ENCODE data around the gene ITPK1.

Gene ITPK1

GRCh38 chr14:93064411-93065271, 51.1 kb downstream of the ITPK1 start:
- TF ChIP-seq RAD21 (IDR thresholded peaks at IDR 0.05; ENCODE audit: low read depth): no peak
- TF ChIP-seq EP300 (IDR thresholded peaks at IDR 0.05; ENCODE audit: borderline replicate concordance): no peak

DNA sequence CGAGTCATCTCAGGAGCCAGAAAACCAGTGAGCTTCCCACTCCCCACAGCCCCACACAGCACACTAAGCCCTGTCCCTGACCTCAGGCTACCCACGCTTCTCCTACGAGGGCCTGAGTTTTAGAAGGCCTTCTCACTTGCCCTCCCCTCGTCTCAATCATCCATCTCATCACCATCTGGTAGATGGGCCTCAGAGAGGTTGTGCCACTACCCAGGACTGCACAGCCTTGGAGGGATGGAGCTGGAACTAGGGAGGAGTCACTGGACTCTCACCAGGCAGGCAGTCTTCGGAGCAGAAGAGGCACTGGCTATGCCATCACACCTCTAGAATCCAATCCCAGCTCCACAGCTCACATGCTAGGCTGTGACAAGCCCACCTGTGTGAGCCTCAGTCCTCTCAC, 52.3 kb downstream of the ITPK1 start:
- TF ChIP-seq EP300 (IDR thresholded peaks at IDR 0.05; ENCODE audit: borderline replicate concordance) (no peak), FOXM1 (IDR thresholded peaks at IDR 0.05; ENCODE audit: borderline replicate concordance, low read depth) (no peak), NFIC (IDR thresholded peaks at IDR 0.05) (no peak)
- TF ChIP-seq, protein P1, sequence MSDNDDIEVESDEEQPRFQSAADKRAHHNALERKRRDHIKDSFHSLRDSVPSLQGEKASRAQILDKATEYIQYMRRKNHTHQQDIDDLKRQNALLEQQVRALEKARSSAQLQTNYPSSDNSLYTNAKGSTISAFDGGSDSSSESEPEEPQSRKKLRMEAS (IDR thresholded peaks at IDR 0.05): no peak

DNA sequence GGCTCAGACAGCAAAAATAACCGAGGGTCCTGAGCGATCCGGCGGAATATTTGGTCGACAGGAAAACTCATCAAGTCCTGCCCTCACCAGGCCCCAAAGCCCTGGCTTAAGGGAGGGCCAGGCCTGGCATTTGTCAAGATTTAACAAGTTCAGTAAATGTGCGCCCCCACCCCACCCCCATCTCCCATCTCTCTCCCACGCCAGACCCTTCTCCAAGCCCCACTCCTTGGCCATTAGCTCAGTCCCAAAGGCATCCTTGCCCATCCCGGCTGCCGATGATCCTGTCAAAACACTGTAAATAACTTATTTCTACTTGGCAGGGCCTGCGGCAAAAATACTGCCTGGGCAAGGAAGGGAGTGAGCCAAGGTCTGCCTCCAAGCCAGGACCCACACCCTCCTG, 52.8 kb downstream of the ITPK1 start:
- TF ChIP-seq EGR1 (IDR thresholded peaks at IDR 0.05) (no peak), USF1 (IDR thresholded peaks at IDR 0.05) (no peak), TCF12 (IDR thresholded peaks at IDR 0.05; ENCODE audit: low read depth) (no peak), TEAD4 (IDR thresholded peaks at IDR 0.05) (no peak), CREB1 (IDR thresholded peaks at IDR 0.05; ENCODE audit: low read depth) (no peak)
- TF ChIP-seq, protein P1 (IDR thresholded peaks at IDR 0.05): no peak

DNA sequence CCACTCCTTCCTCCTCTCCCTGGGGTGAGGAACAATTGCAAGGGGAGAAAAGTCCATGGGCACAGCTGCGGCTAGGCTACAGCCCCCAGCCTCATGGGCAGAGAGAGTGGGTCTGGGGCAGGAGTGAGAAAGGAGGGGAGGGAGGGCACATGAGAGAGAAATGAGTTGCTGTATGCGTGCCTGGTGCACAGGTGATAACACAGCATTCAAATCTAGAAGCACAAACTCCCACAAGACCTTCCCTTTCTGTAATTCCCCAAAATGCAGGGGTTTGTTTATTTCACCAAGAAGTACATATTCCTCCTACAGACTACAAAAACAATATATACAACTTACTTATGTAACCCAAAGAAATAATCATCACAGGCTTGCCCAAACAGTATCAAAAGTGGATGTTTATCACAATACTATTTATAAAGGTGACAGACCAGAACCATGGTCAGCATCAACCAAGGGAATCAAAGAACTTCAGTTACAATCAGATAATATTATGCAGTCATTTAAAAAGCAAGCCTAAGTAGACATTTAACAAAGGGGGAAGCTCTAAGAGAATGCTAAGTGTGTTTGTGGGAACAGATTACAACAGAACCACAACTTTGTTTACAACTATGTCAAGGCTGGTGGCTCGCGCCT, 54.2 kb downstream of the ITPK1 start:
- TF ChIP-seq TEAD4 (IDR thresholded peaks at IDR 0.05) (no peak), YY1 (IDR thresholded peaks at IDR 0.05; ENCODE audit: low read depth) (no peak), EGR1 (IDR thresholded peaks at IDR 0.05) (no peak)

DNA sequence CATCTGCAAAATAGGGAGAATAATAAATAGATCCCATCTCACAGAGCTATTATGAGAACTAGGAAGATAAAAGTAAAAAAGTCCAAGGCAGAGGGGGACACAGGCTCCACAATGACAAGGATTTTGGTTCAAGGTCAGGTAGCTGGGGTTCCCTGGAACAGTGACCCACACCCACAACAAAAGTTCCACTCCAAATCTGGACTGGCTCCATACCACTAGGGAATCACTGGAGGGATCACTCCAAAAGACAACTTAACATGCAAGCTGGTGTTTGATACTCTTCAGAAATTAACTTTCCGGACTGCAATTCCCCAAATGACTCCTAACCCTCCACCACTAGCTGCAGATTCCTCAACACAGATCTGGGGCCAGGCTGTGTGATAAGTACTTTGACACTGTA, 54.9 kb downstream of the ITPK1 start:
- no peak for TF ChIP-seq CREB1 (IDR thresholded peaks at IDR 0.05; ENCODE audit: low read depth)
- no peak for TF ChIP-seq USF1 (IDR thresholded peaks at IDR 0.05)
- TF ChIP-seq EP300 (IDR thresholded peaks at IDR 0.05; ENCODE audit: borderline replicate concordance): no peak
- no peak for TF ChIP-seq TAF1 (IDR thresholded peaks at IDR 0.05; ENCODE audit: low read depth)
- no peak for TF ChIP-seq CEBPB (IDR thresholded peaks at IDR 0.05)
- no peak for TF ChIP-seq YY1 (IDR thresholded peaks at IDR 0.05; ENCODE audit: low read depth)
- TF ChIP-seq TEAD4 (IDR thresholded peaks at IDR 0.05): no peak
- TF ChIP-seq EGR1 (IDR thresholded peaks at IDR 0.05): no peak
- TF ChIP-seq FOXM1 (IDR thresholded peaks at IDR 0.05; ENCODE audit: borderline replicate concordance, low read depth): no peak
- no peak for TF ChIP-seq ZBTB7A (IDR thresholded peaks at IDR 0.05; ENCODE audit: low read depth)
- TF ChIP-seq, protein P2, sequence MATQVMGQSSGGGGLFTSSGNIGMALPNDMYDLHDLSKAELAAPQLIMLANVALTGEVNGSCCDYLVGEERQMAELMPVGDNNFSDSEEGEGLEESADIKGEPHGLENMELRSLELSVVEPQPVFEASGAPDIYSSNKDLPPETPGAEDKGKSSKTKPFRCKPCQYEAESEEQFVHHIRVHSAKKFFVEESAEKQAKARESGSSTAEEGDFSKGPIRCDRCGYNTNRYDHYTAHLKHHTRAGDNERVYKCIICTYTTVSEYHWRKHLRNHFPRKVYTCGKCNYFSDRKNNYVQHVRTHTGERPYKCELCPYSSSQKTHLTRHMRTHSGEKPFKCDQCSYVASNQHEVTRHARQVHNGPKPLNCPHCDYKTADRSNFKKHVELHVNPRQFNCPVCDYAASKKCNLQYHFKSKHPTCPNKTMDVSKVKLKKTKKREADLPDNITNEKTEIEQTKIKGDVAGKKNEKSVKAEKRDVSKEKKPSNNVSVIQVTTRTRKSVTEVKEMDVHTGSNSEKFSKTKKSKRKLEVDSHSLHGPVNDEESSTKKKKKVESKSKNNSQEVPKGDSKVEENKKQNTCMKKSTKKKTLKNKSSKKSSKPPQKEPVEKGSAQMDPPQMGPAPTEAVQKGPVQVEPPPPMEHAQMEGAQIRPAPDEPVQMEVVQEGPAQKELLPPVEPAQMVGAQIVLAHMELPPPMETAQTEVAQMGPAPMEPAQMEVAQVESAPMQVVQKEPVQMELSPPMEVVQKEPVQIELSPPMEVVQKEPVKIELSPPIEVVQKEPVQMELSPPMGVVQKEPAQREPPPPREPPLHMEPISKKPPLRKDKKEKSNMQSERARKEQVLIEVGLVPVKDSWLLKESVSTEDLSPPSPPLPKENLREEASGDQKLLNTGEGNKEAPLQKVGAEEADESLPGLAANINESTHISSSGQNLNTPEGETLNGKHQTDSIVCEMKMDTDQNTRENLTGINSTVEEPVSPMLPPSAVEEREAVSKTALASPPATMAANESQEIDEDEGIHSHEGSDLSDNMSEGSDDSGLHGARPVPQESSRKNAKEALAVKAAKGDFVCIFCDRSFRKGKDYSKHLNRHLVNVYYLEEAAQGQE (IDR thresholded peaks at IDR 0.05; ENCODE audit: low read depth): no peak

- no peak for TF ChIP-seq EGR1 (IDR thresholded peaks at IDR 0.05)
- TF ChIP-seq TEAD4 (IDR thresholded peaks at IDR 0.05): no peak
- no peak for TF ChIP-seq NFIC (IDR thresholded peaks at IDR 0.05)
- TF ChIP-seq EP300 (IDR thresholded peaks at IDR 0.05; ENCODE audit: borderline replicate concordance): no peak
- no peak for TF ChIP-seq USF1 (IDR thresholded peaks at IDR 0.05)
- TF ChIP-seq, protein P1 (IDR thresholded peaks at IDR 0.05): no peak
- no peak for TF ChIP-seq TCF12 (IDR thresholded peaks at IDR 0.05; ENCODE audit: low read depth)
- TF ChIP-seq CREB1 (IDR thresholded peaks at IDR 0.05; ENCODE audit: low read depth): no peak
- no peak for TF ChIP-seq ZBTB7A (IDR thresholded peaks at IDR 0.05; ENCODE audit: low read depth)
- no peak for TF ChIP-seq FOXM1 (IDR thresholded peaks at IDR 0.05; ENCODE audit: borderline replicate concordance, low read depth)
- TF ChIP-seq CEBPB (IDR thresholded peaks at IDR 0.05): no peak
- TF ChIP-seq, protein P2 (IDR thresholded peaks at IDR 0.05; ENCODE audit: low read depth): no peak
- no peak for TF ChIP-seq YY1 (IDR thresholded peaks at IDR 0.05; ENCODE audit: low read depth)
- no peak for TF ChIP-seq TAF1 (IDR thresholded peaks at IDR 0.05; ENCODE audit: low read depth)
- no peak for TF ChIP-seq RAD21 (IDR thresholded peaks at IDR 0.05; ENCODE audit: low read depth)
Observed at GRCh38 chr14:93059917-93060545, 55.7 kb downstream of the ITPK1 start.

All from Ishikawa (cell line).